WI38 (cell line): Measurements from ENCODE around the gene B3GALT2.

Experiments
- H3K4me3 ChIP-seq: 2 replicates; pipeline ENCODE4 v1.5.1; 2011; ENCODE audit warnings: low read depth, mild to moderate bottlenecking, control low read depth, low read length
- CTCF ChIP-seq: IDR thresholded peaks from 2 replicates; pipeline ENCODE4 v1.5.1; 2012; ENCODE audit warnings: low read depth, mild to moderate bottlenecking, control low read depth, low read length

The B3GALT2 gene

GRCh38 chr1:193140254-193140653 lies 46.2 kb downstream of the B3GALT2 start:
- H3K4me3 ChIP-seq, result no peak overlapping the region
- TF ChIP-seq CTCF, result no peak

DNA sequence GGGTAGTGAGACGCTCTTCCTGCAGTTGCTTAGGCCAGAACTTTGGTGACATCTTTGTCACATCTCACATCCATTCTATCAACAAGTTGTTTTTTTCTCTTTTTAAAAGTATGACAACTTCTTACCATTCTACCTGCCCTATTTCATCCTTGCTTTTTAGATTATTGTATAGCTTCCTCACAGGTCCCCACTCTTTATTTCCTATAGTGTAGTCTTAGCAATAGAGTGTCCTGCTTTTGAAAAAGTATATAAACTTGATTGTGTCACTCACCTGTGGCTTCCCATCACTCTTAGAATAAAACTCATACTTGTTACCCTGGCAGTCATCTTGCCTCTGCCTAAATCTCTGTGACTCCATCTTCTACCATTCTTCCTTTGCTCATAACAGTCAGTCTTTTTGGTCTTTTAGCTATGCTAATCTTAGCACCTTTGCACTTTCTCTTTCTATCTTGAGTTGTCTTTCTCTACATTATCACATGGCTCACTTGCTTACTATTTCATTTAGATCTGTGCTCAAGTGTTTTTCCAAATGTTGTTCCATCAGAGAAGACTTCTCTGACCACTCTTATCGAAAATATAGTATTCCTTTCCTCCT lies 55.0 kb downstream of the B3GALT2 start:
- TF ChIP-seq CTCF, result no peak
- no peak overlapping the region for H3K4me3 ChIP-seq
